ENCODE measurements around the gene OBSL1. TPM values are rescaled to one million over a fixed set of nuclear protein-coding genes. Genes with fewer than 3 reads are reported as not detected.

The OBSL1 gene
- total and polyA plus RNA-seq, 10 of the 15 experiments (the other 5 are each of a cell fraction or from before 2014, with no cell fraction given), result 0.14 to 0.77 TPM; not detected in 8

DNA sequence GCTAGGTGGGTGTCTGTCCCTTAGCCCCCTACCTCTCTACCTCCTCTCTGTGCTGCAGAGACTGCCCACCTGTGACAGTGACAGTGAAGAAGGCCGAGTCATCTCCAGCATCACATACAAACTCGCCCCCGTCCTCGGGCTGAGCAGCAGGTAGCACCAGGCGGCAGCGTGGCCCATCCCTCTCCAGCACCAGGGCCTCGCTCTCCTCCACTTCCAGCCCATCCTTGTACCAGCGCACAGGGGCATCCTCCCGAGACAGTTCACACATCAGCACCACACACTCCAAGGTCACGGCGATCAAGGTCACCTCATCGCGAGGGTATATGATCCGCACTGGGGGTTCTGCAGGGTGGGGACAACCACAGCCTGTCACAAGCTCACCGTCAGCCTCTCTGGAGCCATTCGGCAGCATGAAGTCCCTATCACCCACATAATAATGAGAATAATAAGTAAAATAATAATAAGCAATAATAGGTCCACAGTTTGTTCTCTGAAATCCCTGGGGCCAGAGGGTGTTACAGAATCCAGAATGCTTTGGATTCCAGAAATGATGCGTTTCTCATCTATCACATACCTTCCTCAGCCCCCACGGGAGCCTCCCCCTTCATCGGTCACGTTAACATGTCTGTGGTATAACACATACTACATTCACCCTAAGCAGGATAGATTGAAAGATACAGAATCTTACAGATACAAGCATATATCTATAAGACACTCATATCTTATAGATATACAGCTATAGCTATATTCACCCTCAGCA is 12.0 kb downstream of the OBSL1 start:
- no peaks in the 10 kb centered on the region for H3K9me3 ChIP-seq (replicated peaks; ENCODE audit: control insufficient read depth, insufficient read depth, low read length)
- FAIRE-seq (no peak), DNase-seq (ENCODE audit: low read depth, low spot score) (no peak), ATAC-seq (no peak)
- H3K36me3 ChIP-seq (ENCODE audit: control insufficient read depth in 2 of 2, insufficient read depth in 2 of 2, low read length in 1 of 2), result no peaks in the 10 kb centered on the region
- no peaks in the 10 kb centered on the region; a peak in 2 of 4 replicates for H3K27me3 ChIP-seq (replicated peaks in 1 of 2; ENCODE audit: control insufficient read depth in 2 of 2, insufficient read depth in 2 of 2, low read length in 1 of 2)
- H3K79me2 ChIP-seq (ENCODE audit: control insufficient read depth, insufficient read depth, low read length), result no peaks in the 10 kb centered on the region
- H3K4me3 ChIP-seq, result no peak overlapping the region
- intact Hi-C loops (cut with micrococcal nuclease; ENCODE audit: unreplicated experiment) (no loop called here), in situ Hi-C loops (cut with MboI) (no loop called here)
- ChIA-PET SMC1A (ENCODE audit: uncharacterized antibody, unreplicated experiment) (interaction anchor here (1.3 to 1.5 kb wide), 2 partner anchors 82 to 83 kb away, joined by 4 read pairs; no protein-coding TSS in a partner anchor), POLR2A (no interaction called here), CTCF (interaction anchor here (0.5 to 2.6 kb wide), 19 partner anchors 12 to 281 kb away, joined by 3 to 22 read pairs (median 3); partner anchors contain the start of genes CHPF, DNPEP, INHA and OBSL1), RAD21 (ENCODE audit: unreplicated experiment) (interaction anchor here (1.5 kb wide), 1 partner anchor 18 kb away, joined by 3 read pairs; no protein-coding TSS in a partner anchor)
- H4K20me1 ChIP-seq (ENCODE audit: control insufficient read depth, insufficient read depth), result no peaks in the 10 kb centered on the region
- H3K9ac ChIP-seq (ENCODE audit: control insufficient read depth, insufficient read depth, low read length), result no peak overlapping the region
- no TSS peak for BruUV-seq (replicated peaks)
- no peaks in the 10 kb centered on the region for H3K4me1 ChIP-seq (ENCODE audit: control insufficient read depth, insufficient read depth, low read length)
- 20% methylated on average over 20 of the region's 20 CpGs for WGBS (ENCODE audit: insufficient coverage, insufficient replicate concordance, low lambda C conversion rate, missing lambda C conversion rate)
- no peak overlapping the region for H3K27ac ChIP-seq (ENCODE audit: control insufficient read depth, insufficient read depth)
- H2AFZ ChIP-seq (ENCODE audit: control insufficient read depth, low read depth, low read length), result no peak overlapping the region
- no peak overlapping the region for H3K4me2 ChIP-seq (ENCODE audit: control insufficient read depth, insufficient read depth)
- TF ChIP-seq RELB (IDR thresholded peaks at IDR 0.05; ENCODE audit: low read depth) (no peak), WRNIP1 (IDR thresholded peaks at IDR 0.05; ENCODE audit: borderline replicate concordance, low read depth, low read length) (no peak), KDM1A (IDR thresholded peaks at IDR 0.05; ENCODE audit: borderline replicate concordance) (no peak), RELA (IDR thresholded peaks at IDR 0.05; ENCODE audit: borderline replicate concordance, partially characterized antibody) (no peak), MTA2 (IDR thresholded peaks at IDR 0.05; ENCODE audit: low read depth) (no peak), FOS (IDR thresholded peaks at IDR 0.05; ENCODE audit: borderline replicate concordance, extremely low read depth, insufficient read length) (no peak), PML (IDR thresholded peaks at IDR 0.05; ENCODE audit: low read length) (no peak), HDAC6 (IDR thresholded peaks at IDR 0.05; ENCODE audit: unreplicated experiment) (no peak), E4F1 (IDR thresholded peaks at IDR 0.05; ENCODE audit: borderline replicate concordance, partially characterized antibody) (no peak), SIX5 (IDR thresholded peaks at IDR 0.05; ENCODE audit: low read depth, low read length, severe bottlenecking) (no peak), ASH2L (IDR thresholded peaks at IDR 0.05; ENCODE audit: borderline replicate concordance, low read depth) (no peak), HDAC2 (IDR thresholded peaks at IDR 0.05) (no peak), TARDBP (IDR thresholded peaks at IDR 0.05; ENCODE audit: borderline replicate concordance) (no peak), ZNF274 (IDR thresholded peaks at IDR 0.05; ENCODE audit: insufficient read depth, insufficient read length) (no peak), NFYA (IDR thresholded peaks at IDR 0.05; ENCODE audit: borderline replicate concordance, low read depth, low read length) (no peak)
- TF ChIP-seq, protein P1, sequence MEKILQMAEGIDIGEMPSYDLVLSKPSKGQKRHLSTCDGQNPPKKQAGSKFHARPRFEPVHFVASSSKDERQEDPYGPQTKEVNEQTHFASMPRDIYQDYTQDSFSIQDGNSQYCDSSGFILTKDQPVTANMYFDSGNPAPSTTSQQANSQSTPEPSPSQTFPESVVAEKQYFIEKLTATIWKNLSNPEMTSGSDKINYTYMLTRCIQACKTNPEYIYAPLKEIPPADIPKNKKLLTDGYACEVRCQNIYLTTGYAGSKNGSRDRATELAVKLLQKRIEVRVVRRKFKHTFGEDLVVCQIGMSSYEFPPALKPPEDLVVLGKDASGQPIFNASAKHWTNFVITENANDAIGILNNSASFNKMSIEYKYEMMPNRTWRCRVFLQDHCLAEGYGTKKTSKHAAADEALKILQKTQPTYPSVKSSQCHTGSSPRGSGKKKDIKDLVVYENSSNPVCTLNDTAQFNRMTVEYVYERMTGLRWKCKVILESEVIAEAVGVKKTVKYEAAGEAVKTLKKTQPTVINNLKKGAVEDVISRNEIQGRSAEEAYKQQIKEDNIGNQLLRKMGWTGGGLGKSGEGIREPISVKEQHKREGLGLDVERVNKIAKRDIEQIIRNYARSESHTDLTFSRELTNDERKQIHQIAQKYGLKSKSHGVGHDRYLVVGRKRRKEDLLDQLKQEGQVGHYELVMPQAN (conservative IDR thresholded peaks at IDR 0.05), result no peak
